Endothelial cell of umbilical vein (primary cell): Measurements from ENCODE around the gene TBRG1. TPM values are rescaled to one million over a fixed set of nuclear protein-coding genes. Genes with fewer than 3 reads are reported as not detected.

ENCODE experiments used
- BruUV-seq: library from RNA; stranded (reverse); fragments of 400-500 nt; replicated peaks from 2 replicates; lab custom pipeline; 2021; lab: Mats Ljungman, UMichigan
- CTCF ChIA-PET: fragments of 300-600, 350-600 bp; sonication (Branson Sonifier 250); formaldehyde crosslinking; loops from one replicate; lab custom pipeline; 2021; ENCODE audit warnings: antibody characterized with exemption, inconsistent platforms; lab: Charles Lee
- POLR2A ChIA-PET: fragments of 300-600, 350-600 bp; sonication (Branson Sonifier 250); formaldehyde crosslinking; loops from one replicate; lab custom pipeline; 2021; ENCODE audit warnings: antibody characterized with exemption, inconsistent platforms; lab: Charles Lee
- DNase-seq: peaks from one replicate; pipeline ENCODE4 v3.0.0-alpha.2; 2011; ENCODE audit warnings: low read depth, low spot score
- FAIRE-seq: peaks from 2 replicates; lab custom pipeline; 2011; peaks lifted over from hg19 to GRCh38; lab: Jason Lieb, UNC
- H2AFZ ChIP-seq: 2 replicates; pipeline ENCODE4 v1.6.0; 2012; ENCODE audit warnings: low read depth, low read length, control low read depth, inconsistent platforms
- H3K27ac ChIP-seq: 2 replicates; pipeline ENCODE4 v1.5.1; 2011; ENCODE audit warnings: low read depth, mild to moderate bottlenecking, control low read depth, low read length, moderate library complexity; ENCODE audit not compliant: insufficient read depth
- H3K27me3 ChIP-seq, 2 experiments: 2 replicates each; pipeline versions ENCODE4 v1.6.0 to v1.6.1; 2011; ENCODE audit warnings: low read length in 2 of 2, mixed read lengths in 1 of 2; ENCODE audit not compliant: control insufficient read depth in 2 of 2, insufficient read depth in 2 of 2
- H3K36me3 ChIP-seq, 2 experiments: 2 replicates in 1 of 2; 3 replicates in 1 of 2; pipeline ENCODE4 v1.5.1; 2011; ENCODE audit warnings: low read length in 2 of 2, mild to moderate bottlenecking in 1 of 2, moderate library complexity in 1 of 2; ENCODE audit not compliant: control insufficient read depth in 2 of 2, insufficient read depth in 2 of 2; ENCODE audit errors: extremely low read depth in 1 of 2
- H3K4me1 ChIP-seq: 3 replicates; pipeline ENCODE4 v1.5.1; 2011; ENCODE audit warnings: mild to moderate bottlenecking, low read length; ENCODE audit not compliant: control insufficient read depth, insufficient read depth; ENCODE audit errors: extremely low read depth
- H3K4me2 ChIP-seq: 2 replicates; pipeline ENCODE4 v1.6.1; 2011; ENCODE audit warnings: low read length, control low read depth, mixed read lengths; ENCODE audit not compliant: insufficient read depth
- H3K4me3 ChIP-seq, 3 experiments: fragments of 200-600 bp in 1 of 3; sonication (generic), shearing (Covaris generic) in 1 of 3; replicated peaks in 1 of 3; 2 replicates each; pipeline ENCODE4 v1.5.1; 2011 to 2016; ENCODE audit warnings: control low read depth in 3 of 3, low read length in 3 of 3, mild to moderate bottlenecking in 2 of 3, inconsistent platforms in 1 of 3, low read depth in 1 of 3, moderate library complexity in 1 of 3; ENCODE audit not compliant: insufficient read depth in 1 of 3
- H3K79me2 ChIP-seq: 2 replicates; pipeline ENCODE4 v1.6.0; 2012; ENCODE audit warnings: low read length, inconsistent platforms; ENCODE audit not compliant: control insufficient read depth, insufficient read depth
- H3K9ac ChIP-seq: replicated peaks from 2 replicates; pipeline ENCODE3; 2011; ENCODE audit warnings: low read length, control low read depth; ENCODE audit not compliant: insufficient read depth; ENCODE audit errors: extremely low read depth
- H3K9me1 ChIP-seq: replicated peaks from 3 replicates; pipeline ENCODE4 v1.6.0; 2011; ENCODE audit warnings: mild to moderate bottlenecking, low read length; ENCODE audit not compliant: control insufficient read depth, insufficient read depth; ENCODE audit errors: extremely low read depth
- H3K9me3 ChIP-seq: replicated peaks from 2 replicates; pipeline ENCODE4 v1.5.1; 2012; ENCODE audit warnings: low read length, inconsistent platforms; ENCODE audit not compliant: control insufficient read depth, insufficient read depth
- H4K20me1 ChIP-seq: replicated peaks from 2 replicates; pipeline ENCODE3; 2011; ENCODE audit warnings: mild to moderate bottlenecking, low read length; ENCODE audit not compliant: control insufficient read depth, insufficient read depth; ENCODE audit errors: extremely low read depth
- EZH2 ChIP-seq: IDR thresholded peaks from 2 replicates; pipeline ENCODE4 v1.6.1; 2012; ENCODE audit warnings: borderline replicate concordance, low read depth, mild to moderate bottlenecking, moderate library complexity, low read length, inconsistent platforms; ENCODE audit not compliant: severe bottlenecking
- FOS ChIP-seq: IDR thresholded peaks from 2 replicates; pipeline ENCODE4 v1.6.1; 2011; ENCODE audit warnings: mild to moderate bottlenecking, low read length, moderate library complexity, borderline replicate concordance; ENCODE audit not compliant: insufficient read depth
- GATA2 ChIP-seq: IDR thresholded peaks from 2 replicates; pipeline ENCODE4 v1.7.0; 2011; ENCODE audit warnings: low read depth, mild to moderate bottlenecking, moderate library complexity, mixed read lengths, low read length; ENCODE audit not compliant: insufficient read length, insufficient read depth
- MYC ChIP-seq: IDR thresholded peaks from one replicate; pipeline ENCODE4 v1.6.1; 2011; ENCODE audit warnings: mild to moderate bottlenecking, low read depth, low read length
- POLR2A ChIP-seq: IDR thresholded peaks from 2 replicates; pipeline ENCODE4 v1.6.1; 2012; ENCODE audit warnings: low read depth, mild to moderate bottlenecking, control low read depth, low read length
- POLR2AphosphoS5 ChIP-seq: IDR thresholded peaks from 2 replicates; pipeline ENCODE4 v1.6.1; 2012; ENCODE audit warnings: low read depth, mild to moderate bottlenecking, control low read depth, low read length, moderate library complexity; ENCODE audit not compliant: insufficient read depth
- dilution Hi-C: fragments of 300-500 bp; cut with MboI; formaldehyde crosslinking; loops from one replicate; pipeline ENCODE4 v1.15.0; 2019; ENCODE audit warnings: low sequenced_read_pairs; ENCODE audit not compliant: extremely low pct_ligation_motif_present
- intact Hi-C: fragments of 100-400 bp; cut with micrococcal nuclease; formaldehyde crosslinking; loops from one replicate; pipeline ENCODE4 v1.10.0; 2022
- polyA plus RNA-seq, 4 experiments: library from polyadenylated mRNA; depleted of rRNA in 3 of 4; stranded (reverse) in 3 of 4; unstranded in 1 of 4; fragments of >200 nt; gene quantifications; 2 replicates each; pipeline versions ENCODE4 v1.2.1 to v1.2.3, GENCODE V29; 2011 to 2012; ENCODE audit warnings: missing spikeins in 1 of 4
- total RNA-seq: library from RNA; stranded (reverse); gene quantifications from 2 replicates; pipeline ENCODE4 v1.2.3, GENCODE V29; 2021
- TF ChIP-seq, protein P1 (sequence below): IDR thresholded peaks from 2 replicates; pipeline ENCODE4 v1.6.1; 2011; ENCODE audit not compliant: insufficient read depth, insufficient read length
- TF ChIP-seq, protein P2 (sequence below), 2 donors: IDR thresholded peaks; 1 replicate in 1 of 2; 2 replicates in 1 of 2; pipeline ENCODE4 v1.5.1; 2011; ENCODE audit warnings: low read length in 2 of 2, mild to moderate bottlenecking in 2 of 2, moderate library complexity in 2 of 2, control low read depth in 1 of 2, inconsistent platforms in 1 of 2, low read depth in 1 of 2; ENCODE audit not compliant: insufficient read depth in 1 of 2; ENCODE audit errors: extremely low read depth in 1 of 2

Gene TBRG1
- total and polyA plus RNA-seq, 2 donors (not counting 3 experiments of a cell fraction or from before 2014, with no cell fraction given), result 22.4 to 29.6 TPM

DNA sequence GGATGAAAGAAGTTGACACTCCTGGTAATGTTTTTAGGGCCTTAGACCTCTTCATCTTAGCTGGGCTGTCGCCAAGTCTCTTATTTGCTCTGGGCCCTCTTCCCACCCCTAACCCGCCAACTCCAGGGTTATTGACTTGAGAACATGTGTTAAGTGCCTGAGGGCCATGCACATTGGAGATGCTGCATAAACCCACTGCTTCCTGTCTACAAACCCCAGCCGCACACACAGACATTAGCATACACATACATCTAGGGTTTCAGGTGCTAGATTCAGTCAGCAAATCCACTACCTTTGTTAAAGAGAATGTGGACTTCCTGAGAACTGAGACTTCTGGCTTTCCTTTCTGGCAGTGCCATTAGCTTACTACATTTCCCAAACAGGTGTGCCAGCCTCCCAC, 10.6 kb upstream of the TBRG1 start:
- no peak for DNase-seq
- no peaks in the 10 kb centered on the region for H3K9me3 ChIP-seq
- H2AFZ ChIP-seq, result no peak overlapping the region
- no peaks in the 10 kb centered on the region for H3K36me3 ChIP-seq
- H3K9ac ChIP-seq, result no peak overlapping the region
- intact Hi-C loops, result loop anchor here (1.0 kb wide), 1 partner anchor 38 kb away; no protein-coding TSS in a partner anchor
- POLR2A ChIA-PET, result no interaction called here
- dilution Hi-C loops, result no loop called here
- H3K27me3 ChIP-seq, result peaks cover 0 to 6% of the 10 kb centered on the region in 2 experiments
- H3K4me3 ChIP-seq, result no peak overlapping the region
- TF ChIP-seq, protein P1, sequence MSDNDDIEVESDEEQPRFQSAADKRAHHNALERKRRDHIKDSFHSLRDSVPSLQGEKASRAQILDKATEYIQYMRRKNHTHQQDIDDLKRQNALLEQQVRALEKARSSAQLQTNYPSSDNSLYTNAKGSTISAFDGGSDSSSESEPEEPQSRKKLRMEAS, result no peak
- TF ChIP-seq GATA2 (no peak), EZH2 (no peak), MYC (no peak), FOS (no peak), POLR2A (no peak), POLR2AphosphoS5 (no peak)
- TF ChIP-seq, protein P2, sequence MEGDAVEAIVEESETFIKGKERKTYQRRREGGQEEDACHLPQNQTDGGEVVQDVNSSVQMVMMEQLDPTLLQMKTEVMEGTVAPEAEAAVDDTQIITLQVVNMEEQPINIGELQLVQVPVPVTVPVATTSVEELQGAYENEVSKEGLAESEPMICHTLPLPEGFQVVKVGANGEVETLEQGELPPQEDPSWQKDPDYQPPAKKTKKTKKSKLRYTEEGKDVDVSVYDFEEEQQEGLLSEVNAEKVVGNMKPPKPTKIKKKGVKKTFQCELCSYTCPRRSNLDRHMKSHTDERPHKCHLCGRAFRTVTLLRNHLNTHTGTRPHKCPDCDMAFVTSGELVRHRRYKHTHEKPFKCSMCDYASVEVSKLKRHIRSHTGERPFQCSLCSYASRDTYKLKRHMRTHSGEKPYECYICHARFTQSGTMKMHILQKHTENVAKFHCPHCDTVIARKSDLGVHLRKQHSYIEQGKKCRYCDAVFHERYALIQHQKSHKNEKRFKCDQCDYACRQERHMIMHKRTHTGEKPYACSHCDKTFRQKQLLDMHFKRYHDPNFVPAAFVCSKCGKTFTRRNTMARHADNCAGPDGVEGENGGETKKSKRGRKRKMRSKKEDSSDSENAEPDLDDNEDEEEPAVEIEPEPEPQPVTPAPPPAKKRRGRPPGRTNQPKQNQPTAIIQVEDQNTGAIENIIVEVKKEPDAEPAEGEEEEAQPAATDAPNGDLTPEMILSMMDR (IDR thresholded peaks at IDR 0.05; ENCODE audit: extremely low read depth in 1 of 2, insufficient read depth in 1 of 2, low read depth in 1 of 2, low read length in 2 of 2), result no peak
- no peaks in the 10 kb centered on the region for H3K79me2 ChIP-seq
- CTCF ChIA-PET, result no interaction called here
- BruUV-seq, result no TSS peak
- no peaks in the 10 kb centered on the region for H4K20me1 ChIP-seq
- no peak for FAIRE-seq
- H3K4me1 ChIP-seq, result no peaks in the 10 kb centered on the region
- H3K9me1 ChIP-seq, result no peaks in the 10 kb centered on the region
- H3K27ac ChIP-seq, result no peak overlapping the region
- no peak overlapping the region for H3K4me2 ChIP-seq
